HEK293 (cell line): ENCODE data around the gene KIF20B.

ENCODE experiments used
- CTCF ChIA-PET: fragments of 350-600 bp; formaldehyde crosslinking; extraction: SDS; loops from one replicate; lab custom pipeline; 2021; ENCODE audit warnings: antibody characterized with exemption; lab: Yijun Ruan, JAX
- POLR2A ChIA-PET: fragments of 300-600 bp; formaldehyde crosslinking; extraction: SDS; loops from one replicate; lab custom pipeline; 2020; ENCODE audit warnings: antibody characterized with exemption, inconsistent platforms; lab: Yijun Ruan, JAX
- H3K27ac ChIP-seq: fragments of 200-500 bp; sonication (Bioruptor generic); 2 replicates; pipeline ENCODE4 v1.5.1; 2014; ENCODE audit warnings: low read depth, low read length, control low read depth, inconsistent platforms; ENCODE audit errors: extremely low read depth
- H3K36me3 ChIP-seq, 2 experiments: fragments of 200-500 bp in 1 of 2; sonication (Bioruptor generic) in 1 of 2; 1 replicate in 1 of 2; 2 replicates in 1 of 2; pipeline ENCODE4 v1.5.1; 2014 to 2017; ENCODE audit warnings: inconsistent platforms in 2 of 2, low read length in 2 of 2; ENCODE audit not compliant: control insufficient read depth in 2 of 2, insufficient read depth in 1 of 2
- H3K4me1 ChIP-seq: fragments of 200-500 bp; sonication (Bioruptor generic); 2 replicates; pipeline ENCODE4 v1.5.1; 2014; ENCODE audit warnings: mild to moderate bottlenecking, low read length, inconsistent platforms; ENCODE audit not compliant: control insufficient read depth, insufficient read depth
- H3K4me3 ChIP-seq: 2 replicates; pipeline ENCODE4 v1.5.1; 2011; ENCODE audit warnings: low read depth, mild to moderate bottlenecking, control low read depth, low read length, moderate library complexity
- H3K9me3 ChIP-seq: fragments of 200-500 bp; sonication (Bioruptor generic); 2 replicates; pipeline ENCODE4 v1.5.1; 2014; ENCODE audit warnings: low read depth, low read length, inconsistent platforms; ENCODE audit not compliant: control insufficient read depth, insufficient read depth
- BCL11A ChIP-seq: fragments of 450-650 bp; formaldehyde crosslinking; IDR thresholded peaks from 2 replicates; pipeline ENCODE4 v1.5.1; 2016; ENCODE audit warnings: low read depth, missing biosample characterization, missing genetic modification characterization
- BCL6B ChIP-seq: fragments of 450-650 bp; formaldehyde crosslinking; IDR thresholded peaks from 2 replicates; pipeline ENCODE4 v1.5.1; 2017; ENCODE audit warnings: missing biosample characterization, missing genetic modification characterization
- GLIS1 ChIP-seq: fragments of 450-650 bp; formaldehyde crosslinking; IDR thresholded peaks from 2 replicates; pipeline ENCODE4 v1.5.1; 2016; ENCODE audit warnings: missing biosample characterization, missing genetic modification characterization
- HOXD13 ChIP-seq: sonication (generic); formaldehyde crosslinking; IDR thresholded peaks from 2 replicates; pipeline ENCODE4 v1.8.0; 2022; ENCODE audit warnings: missing genetic modification reagents, borderline replicate concordance
- KLF1 ChIP-seq: fragments of 450-650 bp; formaldehyde crosslinking; IDR thresholded peaks from 2 replicates; pipeline ENCODE4 v1.5.1; 2016; ENCODE audit warnings: missing biosample characterization, missing genetic modification characterization
- MYNN ChIP-seq: fragments of 450-650 bp; formaldehyde crosslinking; IDR thresholded peaks from 2 replicates; pipeline ENCODE4 v1.5.1; 2016; ENCODE audit warnings: missing biosample characterization, missing genetic modification characterization, borderline replicate concordance
- REST ChIP-seq: fragments of 450-650 bp; formaldehyde crosslinking; IDR thresholded peaks from 2 replicates; pipeline ENCODE4 v1.5.1; 2016; ENCODE audit warnings: missing biosample characterization, missing genetic modification characterization
- SP2 ChIP-seq: fragments of 450-650 bp; formaldehyde crosslinking; IDR thresholded peaks from 2 replicates; pipeline ENCODE4 v1.5.1; 2016; ENCODE audit warnings: missing biosample characterization, missing genetic modification characterization
- SP3 ChIP-seq: fragments of 450-650 bp; formaldehyde crosslinking; IDR thresholded peaks from 2 replicates; pipeline ENCODE4 v1.5.1; 2016; ENCODE audit warnings: missing biosample characterization, missing genetic modification characterization
- ZFP37 ChIP-seq: fragments of 450-650 bp; formaldehyde crosslinking; IDR thresholded peaks from 2 replicates; pipeline ENCODE4 v1.5.1; 2016; ENCODE audit warnings: missing biosample characterization, missing genetic modification characterization
- ZFP41 ChIP-seq: fragments of 450-650 bp; formaldehyde crosslinking; IDR thresholded peaks from 2 replicates; pipeline ENCODE4 v1.5.1; 2016; ENCODE audit warnings: missing biosample characterization, missing genetic modification characterization, borderline replicate concordance
- ZNF121 ChIP-seq: fragments of 450-650 bp; formaldehyde crosslinking; IDR thresholded peaks from 2 replicates; pipeline ENCODE4 v1.5.1; 2016; ENCODE audit warnings: missing biosample characterization, missing genetic modification characterization
- ZNF138 ChIP-seq: fragments of 450-650 bp; formaldehyde crosslinking; IDR thresholded peaks from 2 replicates; pipeline ENCODE4 v1.5.1; 2016; ENCODE audit warnings: missing biosample characterization, missing genetic modification characterization, borderline replicate concordance
- ZNF140 ChIP-seq: fragments of 450-650 bp; formaldehyde crosslinking; IDR thresholded peaks from 2 replicates; pipeline ENCODE4 v1.5.1; 2016; ENCODE audit warnings: missing biosample characterization, missing genetic modification characterization
- ZNF155 ChIP-seq: fragments of 450-650 bp; formaldehyde crosslinking; IDR thresholded peaks from 2 replicates; pipeline ENCODE4 v1.5.1; 2016; ENCODE audit warnings: missing biosample characterization, missing genetic modification characterization
- ZNF169 ChIP-seq: fragments of 450-650 bp; formaldehyde crosslinking; IDR thresholded peaks from 2 replicates; pipeline ENCODE4 v1.5.1; 2016; ENCODE audit warnings: missing biosample characterization, missing genetic modification characterization
- ZNF175 ChIP-seq: fragments of 450-650 bp; formaldehyde crosslinking; IDR thresholded peaks from 2 replicates; pipeline ENCODE4 v1.5.1; 2016; ENCODE audit warnings: missing biosample characterization, missing genetic modification characterization
- ZNF248 ChIP-seq: fragments of 450-650 bp; formaldehyde crosslinking; IDR thresholded peaks from 2 replicates; pipeline ENCODE4 v1.5.1; 2017; ENCODE audit warnings: missing biosample characterization, missing genetic modification characterization
- ZNF654 ChIP-seq: fragments of 450-650 bp; formaldehyde crosslinking; IDR thresholded peaks from 2 replicates; pipeline ENCODE4 v1.5.1; 2016; ENCODE audit warnings: low read depth, missing biosample characterization, missing genetic modification characterization
- ZNF664 ChIP-seq: fragments of 450-650 bp; formaldehyde crosslinking; IDR thresholded peaks from 2 replicates; pipeline ENCODE4 v1.5.1; 2016; ENCODE audit warnings: missing biosample characterization, missing genetic modification characterization
- ZNF776 ChIP-seq: fragments of 450-650 bp; formaldehyde crosslinking; IDR thresholded peaks from 2 replicates; pipeline ENCODE4 v1.5.0; 2017; ENCODE audit warnings: missing biosample characterization, missing genetic modification characterization, borderline replicate concordance
- ZNF843 ChIP-seq: fragments of 450-650 bp; formaldehyde crosslinking; IDR thresholded peaks from 2 replicates; pipeline ENCODE4 v1.5.1; 2016; ENCODE audit warnings: missing biosample characterization, missing genetic modification characterization
- ZSCAN18 ChIP-seq: fragments of 450-650 bp; formaldehyde crosslinking; IDR thresholded peaks from 2 replicates; pipeline ENCODE4 v1.5.1; 2016; ENCODE audit warnings: missing biosample characterization, missing genetic modification characterization
- ZSCAN30 ChIP-seq: fragments of 450-650 bp; IDR thresholded peaks from 2 replicates; pipeline ENCODE4 v1.5.1; 2018; ENCODE audit warnings: missing biosample characterization, mild to moderate bottlenecking, missing genetic modification characterization, moderate library complexity
- TF ChIP-seq, protein P1 (sequence below): fragments of 450-650 bp; formaldehyde crosslinking; IDR thresholded peaks from 2 replicates; pipeline ENCODE4 v1.5.1; 2016; ENCODE audit warnings: missing biosample characterization, missing genetic modification characterization
- TF ChIP-seq, protein P2 (sequence below): fragments of 450-650 bp; formaldehyde crosslinking; IDR thresholded peaks from 2 replicates; pipeline ENCODE4 v1.5.1; 2016; ENCODE audit warnings: missing biosample characterization, missing genetic modification characterization
- TF ChIP-seq, protein P3 (sequence below): IDR thresholded peaks from 2 replicates; pipeline ENCODE4 v1.6.1; 2011; ENCODE audit warnings: mild to moderate bottlenecking, low read depth, low read length, borderline replicate concordance

The KIF20B gene

GRCh38 chr10:89683883-89684282 lies 17.5 kb upstream of the KIF20B start:
- H3K36me3 ChIP-seq = no peaks in the 10 kb centered on the region
- H3K4me1 ChIP-seq = no peaks in the 10 kb centered on the region
- TF ChIP-seq ZNF654 (tag by site-specific recombination) (no peak), ZSCAN18 (tag by site-specific recombination) (no peak), ZNF776 (tag by site-specific recombination) (no peak), GLIS1 (tag by site-specific recombination) (no peak), ZFP41 (tag by site-specific recombination) (no peak), ZSCAN30 (no peak), ZNF169 (no peak), BCL6B (no peak), ZNF121 (no peak), ZNF140 (no peak)
- TF ChIP-seq, protein P1, sequence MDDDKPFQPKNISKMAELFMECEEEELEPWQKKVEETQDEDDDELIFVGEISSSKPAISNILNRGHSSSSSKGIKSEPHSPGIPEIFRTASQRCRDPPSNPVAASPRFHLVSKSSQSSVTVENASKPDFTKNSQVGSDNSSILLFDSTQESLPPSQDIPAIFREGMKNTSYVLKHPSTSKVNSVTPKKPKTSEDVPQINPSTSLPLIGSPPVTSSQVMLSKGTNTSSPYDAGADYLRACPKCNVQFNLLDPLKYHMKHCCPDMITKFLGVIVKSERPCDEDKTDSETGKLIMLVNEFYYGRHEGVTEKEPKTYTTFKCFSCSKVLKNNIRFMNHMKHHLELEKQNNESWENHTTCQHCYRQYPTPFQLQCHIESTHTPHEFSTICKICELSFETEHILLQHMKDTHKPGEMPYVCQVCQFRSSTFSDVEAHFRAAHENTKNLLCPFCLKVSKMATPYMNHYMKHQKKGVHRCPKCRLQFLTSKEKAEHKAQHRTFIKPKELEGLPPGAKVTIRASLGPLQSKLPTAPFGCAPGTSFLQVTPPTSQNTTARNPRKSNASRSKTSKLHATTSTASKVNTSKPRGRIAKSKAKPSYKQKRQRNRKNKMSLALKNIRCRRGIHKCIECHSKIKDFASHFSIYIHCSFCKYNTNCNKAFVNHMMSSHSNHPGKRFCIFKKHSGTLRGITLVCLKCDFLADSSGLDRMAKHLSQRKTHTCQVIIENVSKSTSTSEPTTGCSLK (tag by site-specific recombination) = no peak
- POLR2A ChIA-PET = no interaction called here
- no peak overlapping the region for H3K27ac ChIP-seq
- H3K9me3 ChIP-seq = no peaks in the 10 kb centered on the region
- CTCF ChIA-PET = no interaction called here
- no peak overlapping the region for H3K4me3 ChIP-seq

GRCh38 chr10:89684604-89685003 lies 16.8 kb upstream of the KIF20B start:
- no peak overlapping the region for H3K27ac ChIP-seq
- ChIA-PET POLR2A (interaction anchor here (0.9 kb wide), 1 partner anchor 41 kb away, joined by 3 read pairs; no protein-coding TSS in a partner anchor), CTCF (no interaction called here)
- H3K9me3 ChIP-seq = no peaks in the 10 kb centered on the region
- TF ChIP-seq ZNF248 (tag by site-specific recombination) (no peak), ZFP37 (tag by site-specific recombination) (no peak), SP3 (tag by site-specific recombination) (no peak), ZNF138 (no peak), ZNF175 (tag by site-specific recombination) (no peak), ZNF155 (tag by site-specific recombination) (no peak), HOXD13 (CRISPR knock-in tag) (no peak), SP2 (tag by site-specific recombination) (no peak), BCL11A (tag by site-specific recombination) (no peak), MYNN (tag by site-specific recombination) (no peak), KLF1 (tag by site-specific recombination) (no peak), ZNF664 (tag by site-specific recombination) (no peak), ZNF843 (no peak), REST (no peak)
- TF ChIP-seq, protein P2, sequence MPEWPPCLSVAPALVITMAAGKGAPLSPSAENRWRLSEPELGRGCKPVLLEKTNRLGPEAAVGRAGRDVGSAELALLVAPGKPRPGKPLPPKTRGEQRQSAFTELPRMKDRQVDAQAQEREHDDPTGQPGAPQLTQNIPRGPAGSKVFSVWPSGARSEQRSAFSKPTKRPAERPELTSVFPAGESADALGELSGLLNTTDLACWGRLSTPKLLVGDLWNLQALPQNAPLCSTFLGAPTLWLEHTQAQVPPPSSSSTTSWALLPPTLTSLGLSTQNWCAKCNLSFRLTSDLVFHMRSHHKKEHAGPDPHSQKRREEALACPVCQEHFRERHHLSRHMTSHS (tag by site-specific recombination) = no peak
- TF ChIP-seq, protein P3, sequence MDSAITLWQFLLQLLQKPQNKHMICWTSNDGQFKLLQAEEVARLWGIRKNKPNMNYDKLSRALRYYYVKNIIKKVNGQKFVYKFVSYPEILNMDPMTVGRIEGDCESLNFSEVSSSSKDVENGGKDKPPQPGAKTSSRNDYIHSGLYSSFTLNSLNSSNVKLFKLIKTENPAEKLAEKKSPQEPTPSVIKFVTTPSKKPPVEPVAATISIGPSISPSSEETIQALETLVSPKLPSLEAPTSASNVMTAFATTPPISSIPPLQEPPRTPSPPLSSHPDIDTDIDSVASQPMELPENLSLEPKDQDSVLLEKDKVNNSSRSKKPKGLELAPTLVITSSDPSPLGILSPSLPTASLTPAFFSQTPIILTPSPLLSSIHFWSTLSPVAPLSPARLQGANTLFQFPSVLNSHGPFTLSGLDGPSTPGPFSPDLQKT = no peak
- no peaks in the 10 kb centered on the region for H3K4me1 ChIP-seq
- no peak overlapping the region for H3K4me3 ChIP-seq
- no peaks in the 10 kb centered on the region for H3K36me3 ChIP-seq
